HG03442 (cell line): ENCODE results near the gene EP400.
"Not testable (repeated sequence)": the region's sequence is repeated elsewhere in the genome, so short reads cannot be mapped to it uniquely, and the experiment has no call there.

Source experiments
- ATAC-seq: cut with Tn5 transposase; IDR thresholded peaks from one replicate; pipeline ENCODE4 v1.9.1; 2021; ENCODE audit warnings: mild to moderate bottlenecking, moderate library complexity; ENCODE audit not compliant: unreplicated experiment

EP400 gene

DNA sequence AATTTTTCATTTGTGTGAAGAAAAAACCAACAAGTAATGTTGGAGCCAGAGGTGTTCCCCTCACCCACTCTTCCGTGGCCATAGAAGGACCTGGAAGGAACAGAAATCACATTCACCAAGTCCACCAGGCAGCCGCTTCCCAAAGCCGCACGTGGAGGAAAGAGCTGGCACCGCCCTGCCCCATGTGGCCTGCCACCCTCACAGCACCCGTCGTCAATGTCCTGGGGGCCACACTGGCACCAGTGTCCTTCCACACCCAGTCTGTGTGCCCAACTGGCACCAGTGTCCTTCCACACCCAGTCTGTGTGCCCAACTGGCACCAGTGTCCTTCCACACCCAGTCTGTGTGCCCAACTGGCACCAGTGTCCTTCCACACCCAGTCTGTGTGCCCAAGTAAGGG, 130.8 kb downstream of the EP400 start:
- ATAC-seq, result not testable (repeated sequence)

DNA sequence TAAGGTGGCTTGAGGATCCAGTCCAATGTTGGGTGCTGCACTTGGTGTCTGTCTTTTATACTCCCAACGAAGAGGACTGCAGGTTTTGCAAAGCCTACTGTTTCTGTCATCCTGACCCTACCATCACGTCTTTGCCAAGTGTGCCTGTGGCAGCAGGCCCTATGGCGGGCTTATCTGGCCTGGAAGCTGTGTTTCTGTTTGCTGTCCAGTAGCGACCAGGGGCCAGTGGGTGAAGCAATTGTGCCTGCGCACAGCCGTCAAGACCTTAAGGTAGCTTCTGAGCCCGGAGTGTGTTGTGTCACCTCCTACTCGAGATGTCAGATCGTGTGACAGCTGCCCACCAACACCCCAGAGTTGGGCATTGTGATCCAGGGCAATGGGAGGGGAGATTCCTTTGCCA, 131.7 kb downstream of the EP400 start:
- ATAC-seq, result no peak

DNA sequence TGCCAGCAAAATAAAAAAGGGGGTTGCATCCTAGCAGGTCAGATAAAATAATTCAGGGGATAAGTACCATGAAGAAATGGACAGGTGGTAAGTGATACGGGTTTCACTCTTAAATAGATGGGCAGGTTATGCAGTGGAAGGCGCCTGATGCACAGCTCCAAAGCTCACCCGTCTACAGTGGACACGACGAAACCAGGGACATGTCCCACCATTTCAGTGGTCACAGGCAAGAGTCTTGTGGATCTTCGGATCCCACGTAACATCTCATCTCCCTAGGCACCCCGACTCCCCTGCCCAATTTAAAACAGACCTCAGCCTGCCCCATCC, 133.8 kb downstream of the EP400 start:
- ATAC-seq, result no peak

DNA sequence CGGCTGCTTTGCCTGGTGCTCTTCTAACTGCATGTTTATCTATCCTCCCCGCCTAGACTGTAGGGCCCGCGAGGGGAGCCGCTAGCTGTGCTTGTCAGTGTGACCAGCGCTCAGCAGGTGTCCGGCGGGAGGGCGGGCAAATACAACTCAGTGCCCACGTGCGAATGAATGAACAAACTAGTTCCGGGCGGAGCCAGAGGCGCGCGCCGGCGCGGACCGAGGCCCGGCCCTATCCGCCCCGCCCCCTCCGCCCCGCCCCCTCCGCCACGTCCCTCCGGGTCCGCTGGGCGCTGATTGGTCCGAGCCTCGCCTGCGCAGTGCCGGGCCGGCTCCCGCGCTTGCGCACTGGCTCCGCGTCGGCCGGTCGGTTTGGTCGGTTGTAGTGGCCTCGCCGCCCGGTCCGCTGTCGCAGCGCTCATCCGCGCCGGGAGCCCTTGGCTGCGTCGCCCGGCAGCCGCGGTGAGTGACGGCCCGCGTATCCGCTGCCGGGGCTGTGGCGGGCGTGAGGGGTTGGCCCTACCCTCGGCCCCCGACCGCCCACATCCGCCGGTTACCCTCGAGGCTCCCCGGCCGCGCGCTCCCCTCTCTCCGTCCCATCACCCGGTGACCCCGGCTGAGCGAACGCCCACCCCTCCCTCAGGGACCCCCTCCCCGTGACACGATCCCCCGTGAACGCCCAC, 134.3 kb downstream of the EP400 start:
- ATAC-seq, result peak; percentile 83

DNA sequence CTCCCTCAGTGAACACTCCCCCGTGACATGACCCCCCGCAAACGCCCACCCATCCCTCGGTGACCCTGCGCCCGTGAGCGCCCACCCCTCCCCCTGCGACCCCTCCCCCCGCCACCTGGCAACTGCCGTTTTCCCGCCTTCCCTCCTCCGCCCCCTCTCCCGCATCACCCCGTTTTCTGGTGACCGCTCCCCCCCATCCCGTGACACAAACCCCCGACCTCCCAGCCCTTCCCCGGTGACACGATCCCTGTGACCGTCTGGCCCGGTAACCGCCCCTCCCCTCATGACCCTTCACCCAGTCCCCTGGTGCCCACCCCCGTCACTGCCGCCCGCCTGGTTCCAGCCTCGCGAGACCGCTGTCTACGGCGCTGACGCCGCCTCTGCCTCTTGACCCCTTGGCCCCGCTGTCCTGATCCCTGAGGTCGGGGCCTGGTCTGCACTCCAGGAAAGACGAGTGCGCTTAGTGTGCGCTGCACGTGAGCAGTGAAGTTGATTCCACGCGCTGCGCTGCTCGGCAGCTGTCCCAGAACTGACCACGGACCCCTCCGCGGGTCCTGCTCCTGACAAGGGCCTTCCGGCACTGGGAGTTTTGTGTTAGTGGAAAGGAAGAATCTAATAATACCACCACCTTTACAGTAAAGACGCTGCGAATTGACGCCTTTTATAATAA, 135.0 kb downstream of the EP400 start:
- no peak for ATAC-seq

DNA sequence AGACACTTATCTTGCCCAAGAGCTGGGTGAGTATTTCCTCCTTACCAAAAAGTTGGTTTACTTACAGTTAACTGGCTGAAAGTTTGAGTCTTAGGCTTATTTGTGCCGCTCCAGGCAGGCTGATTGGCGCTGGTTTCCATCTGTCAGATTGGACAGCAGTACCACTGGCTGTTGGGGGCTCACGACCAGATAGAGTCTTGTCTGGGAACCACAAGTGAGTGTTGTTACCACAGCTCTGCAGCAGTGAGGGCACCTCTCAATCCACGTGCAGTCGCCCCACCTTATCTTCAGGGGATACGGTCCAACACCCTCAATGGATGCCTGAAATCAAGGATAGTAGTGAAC, 135.5 kb downstream of the EP400 start:
- no peak for ATAC-seq

DNA sequence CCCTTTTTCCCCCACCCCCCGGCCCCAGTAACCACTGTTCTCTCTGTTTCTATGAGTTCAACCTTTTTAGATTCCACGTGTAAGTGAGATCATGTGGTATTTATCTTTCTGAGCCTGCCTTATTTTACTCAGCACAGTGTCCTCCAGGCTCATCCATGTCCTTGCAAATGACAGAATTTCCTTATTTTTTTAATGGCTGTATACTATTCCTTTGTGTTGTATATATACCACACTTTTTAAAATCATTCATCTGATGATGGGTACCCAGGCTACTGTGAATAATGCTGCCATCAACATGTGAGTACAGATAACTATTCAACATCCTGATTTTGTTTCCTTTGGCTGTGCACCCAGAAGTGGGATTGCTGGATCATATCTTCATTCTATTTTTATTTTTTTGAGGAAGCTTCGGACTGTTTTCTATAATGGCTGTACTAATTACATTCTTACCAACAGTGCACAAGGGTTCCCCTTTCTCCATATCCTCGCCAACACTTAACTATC, 139.7 kb downstream of the EP400 start:
- no peak for ATAC-seq

DNA sequence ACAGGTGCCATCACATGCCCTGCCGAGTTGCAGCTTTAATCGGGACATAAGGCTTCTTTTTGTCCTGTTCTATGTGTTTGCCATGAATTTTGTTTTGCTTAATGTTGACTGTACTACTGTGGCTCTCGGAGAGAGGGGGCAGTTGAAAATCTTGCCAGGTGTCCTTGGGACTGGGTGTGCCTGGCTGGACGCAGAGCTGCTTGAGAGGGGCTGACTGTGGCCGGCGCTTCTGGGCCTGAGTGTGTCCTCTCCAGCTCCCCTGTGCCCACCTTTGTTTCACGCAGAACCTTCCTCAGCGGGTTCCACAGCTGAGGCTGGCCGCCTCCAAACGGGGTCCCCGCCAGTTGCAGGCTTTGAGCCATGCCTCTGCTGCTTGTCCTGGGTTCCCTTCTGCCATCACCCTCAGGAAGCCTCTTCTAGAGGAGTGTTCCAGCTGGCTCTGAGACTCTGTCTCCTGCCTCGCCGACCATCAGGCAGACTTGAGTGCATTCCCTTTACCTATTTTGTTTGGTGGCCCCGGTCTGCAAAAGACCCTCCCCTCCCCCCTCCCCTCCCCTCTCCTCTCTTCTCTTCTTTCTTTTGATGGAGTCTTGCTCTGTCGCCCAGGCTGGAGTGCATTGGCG, 144.6 kb downstream of the EP400 start:
- no peak for ATAC-seq

DNA sequence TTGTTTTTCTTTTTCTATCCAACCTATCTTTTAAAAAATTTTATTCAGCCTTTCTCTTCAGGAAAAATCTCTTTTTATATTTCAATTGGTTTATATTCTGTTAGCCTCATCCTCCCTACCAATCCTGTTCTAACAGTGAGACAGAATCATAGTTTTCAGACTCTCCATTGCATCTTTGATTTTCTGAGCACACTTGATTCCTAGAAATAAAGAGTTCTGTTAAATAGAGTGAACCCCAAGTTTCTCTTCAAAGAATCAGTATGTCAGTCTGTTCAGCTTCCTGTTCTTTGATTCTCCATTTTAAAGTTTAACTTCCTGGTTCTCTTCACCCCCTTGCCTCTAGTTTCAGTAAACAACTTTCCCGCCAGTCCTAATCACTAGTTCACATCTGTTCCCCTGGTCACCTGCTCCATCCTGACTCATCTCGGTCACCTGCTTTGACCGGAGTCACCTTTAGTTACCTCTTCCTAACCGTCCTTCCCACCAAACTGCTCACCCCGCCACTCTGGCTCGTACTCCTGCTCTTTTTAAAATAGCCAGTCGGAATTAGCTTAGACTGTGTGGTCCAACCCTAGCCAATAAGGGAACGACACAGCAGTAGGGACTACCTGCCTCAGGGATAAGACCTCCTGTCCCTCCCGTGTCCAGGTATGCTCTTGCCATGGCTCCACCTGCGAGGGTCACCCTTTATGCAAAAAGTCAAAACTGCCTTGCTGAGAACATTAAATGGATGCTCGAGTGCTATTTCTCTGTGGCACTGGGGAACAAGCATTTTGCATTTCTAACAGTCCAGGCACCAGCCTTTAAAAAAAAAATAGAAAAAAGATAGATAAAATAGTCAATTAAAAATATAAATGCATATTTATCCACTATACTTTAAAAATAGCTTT, 146.0 kb downstream of the EP400 start:
- ATAC-seq, result no peak

DNA sequence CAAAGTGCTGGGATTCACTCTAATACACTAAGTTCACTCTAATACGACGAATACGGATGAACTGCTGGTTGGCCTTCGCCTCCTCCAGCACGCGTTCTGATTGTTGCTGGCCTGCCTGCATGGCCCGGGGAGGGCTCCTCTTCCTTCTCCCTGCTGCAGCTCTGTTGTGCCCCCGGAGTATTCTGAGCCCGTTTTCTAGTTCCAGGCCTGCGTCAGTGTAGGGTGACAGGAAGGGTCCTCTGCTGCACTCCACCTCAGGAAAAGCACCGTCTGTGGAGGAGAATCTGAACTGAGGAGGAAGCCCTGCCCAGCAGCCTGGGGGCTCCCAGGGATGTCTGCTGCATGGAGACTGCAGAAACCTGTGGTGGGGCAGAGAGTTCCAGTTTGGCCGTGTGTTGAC, 150.0 kb downstream of the EP400 start:
- ATAC-seq, result no peak

DNA sequence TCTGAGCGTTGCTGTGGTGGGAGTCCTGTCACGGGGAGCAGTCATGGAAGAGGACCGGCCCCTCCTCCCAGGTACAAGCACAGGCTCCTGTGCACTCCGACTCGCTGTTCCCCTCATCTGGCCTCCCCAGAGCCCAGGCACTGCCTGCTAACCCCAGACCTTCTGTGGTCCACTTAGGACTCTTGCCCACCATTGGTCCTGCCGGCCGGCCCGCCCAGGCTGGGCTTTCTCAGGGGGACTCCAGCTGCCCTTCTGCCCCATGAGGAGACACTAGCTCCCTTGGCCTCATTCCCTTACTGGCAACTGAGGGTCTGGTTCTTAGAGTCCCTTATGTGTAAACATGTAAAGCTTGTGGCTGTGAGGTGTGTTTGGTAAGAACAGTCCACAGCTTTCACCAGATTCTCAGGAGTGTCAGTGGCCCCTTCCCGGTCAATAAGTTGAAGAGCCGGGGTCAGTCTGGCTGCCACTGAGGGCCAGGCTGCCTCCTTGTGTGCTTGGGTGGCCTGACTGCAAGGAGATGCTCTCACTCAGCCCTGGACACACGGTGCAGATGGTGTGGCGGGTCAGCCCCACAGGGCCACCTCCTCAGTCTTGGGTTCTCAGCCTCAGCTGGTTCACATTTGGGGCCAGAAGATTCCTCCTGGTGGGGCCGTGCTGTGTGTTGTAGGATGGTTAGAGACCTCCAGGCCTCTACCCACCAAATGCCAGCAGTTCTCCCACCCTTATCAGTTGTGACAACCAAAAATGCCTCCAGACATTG, 150.7 kb downstream of the EP400 start:
- ATAC-seq, result no peak

DNA sequence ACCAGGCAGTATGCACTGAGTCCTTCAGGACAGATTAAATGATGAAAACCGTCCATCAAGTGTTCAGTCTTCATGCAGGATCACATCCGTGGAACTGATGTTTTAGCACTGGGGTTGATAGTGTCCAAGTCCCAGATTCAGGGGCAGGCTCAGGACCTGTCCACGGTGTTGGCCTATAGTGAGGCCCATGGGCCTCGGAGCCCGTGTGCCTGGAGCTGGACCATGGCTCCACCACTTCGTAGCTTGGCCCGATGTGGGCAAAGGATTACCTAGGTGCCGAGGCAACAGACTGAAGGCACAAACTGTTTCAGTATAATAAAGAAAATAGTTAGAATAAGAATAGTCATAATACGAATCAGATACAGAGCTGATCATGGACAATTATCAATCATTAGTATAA, 152.6 kb downstream of the EP400 start:
- no peak for ATAC-seq

DNA sequence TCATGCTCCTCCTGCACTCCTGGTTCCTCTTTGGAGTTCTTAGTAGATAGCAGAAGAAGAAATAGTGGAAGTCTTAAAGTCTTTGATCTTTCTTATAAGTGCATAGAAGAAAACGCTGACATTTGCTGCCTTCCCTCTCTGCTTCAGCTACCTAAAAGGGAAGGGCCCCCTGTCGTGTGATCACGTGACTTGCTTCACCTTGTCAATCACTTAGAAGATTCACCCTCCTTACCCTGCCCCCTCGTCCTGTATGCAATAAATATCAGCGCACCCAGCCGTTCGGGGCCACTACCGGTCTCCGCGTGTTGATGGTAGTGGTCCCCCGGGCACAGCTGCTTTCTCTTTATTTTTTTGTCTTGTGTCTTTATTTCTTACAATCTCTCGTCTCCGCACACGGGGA, 153.3 kb downstream of the EP400 start:
- ATAC-seq, result not testable (repeated sequence)

DNA sequence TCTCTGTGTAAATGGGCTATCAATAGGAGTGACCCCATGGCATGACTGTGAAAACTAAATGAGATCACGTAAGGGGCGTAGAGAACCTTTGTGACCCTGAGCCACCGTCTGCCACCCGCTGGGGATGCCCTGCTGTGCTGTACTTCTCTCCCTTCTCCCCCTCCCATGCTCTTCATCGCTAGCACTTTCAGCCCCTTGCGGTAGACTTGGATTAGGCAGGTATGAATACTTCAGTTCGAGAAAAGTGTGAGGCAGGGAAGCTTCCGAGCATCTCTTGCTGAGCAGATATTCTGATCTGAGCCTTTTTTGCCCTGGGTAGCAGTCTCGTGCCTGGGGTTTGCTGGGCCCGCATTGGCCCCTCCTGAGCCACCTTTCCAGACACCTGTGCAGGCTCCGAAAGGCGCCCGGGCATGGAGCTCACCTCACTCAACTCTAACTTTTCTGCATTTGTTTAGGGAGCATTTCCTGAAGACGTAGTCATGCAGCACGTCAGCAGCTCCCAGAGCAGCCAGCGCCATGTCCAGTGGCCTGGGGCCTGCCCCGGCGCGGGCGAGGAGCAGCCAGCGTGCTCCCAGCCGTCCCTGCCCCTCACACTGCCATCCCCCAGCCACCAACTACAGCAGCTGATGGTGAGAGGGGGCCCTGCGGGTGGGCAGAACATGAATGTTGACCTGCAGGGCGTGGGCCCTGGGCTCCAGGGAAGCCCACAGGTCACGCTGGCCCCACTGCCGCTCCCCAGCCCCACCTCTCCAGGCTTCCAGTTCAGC, 154.0 kb downstream of the EP400 start:
- no peak for ATAC-seq

DNA sequence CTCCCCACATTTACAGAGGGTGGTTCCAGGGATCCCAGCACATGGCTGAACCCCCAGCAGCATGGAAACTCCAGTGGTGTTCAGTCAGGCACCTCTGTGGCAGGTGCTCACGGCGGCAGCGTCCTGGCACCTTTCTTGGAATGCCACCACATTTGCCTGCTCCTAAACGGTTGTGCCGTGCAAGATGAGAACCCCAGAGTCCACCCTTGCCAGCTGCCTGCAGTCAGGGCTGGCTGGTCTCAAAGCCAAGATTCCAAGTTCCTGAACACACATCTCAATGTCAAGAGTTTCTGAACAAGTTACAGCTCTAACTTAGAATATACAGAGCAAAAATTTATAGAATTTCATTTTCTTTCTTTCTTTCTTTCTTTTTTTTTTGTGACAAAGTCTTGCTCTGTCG, 155.7 kb downstream of the EP400 start:
- no peak for ATAC-seq

DNA sequence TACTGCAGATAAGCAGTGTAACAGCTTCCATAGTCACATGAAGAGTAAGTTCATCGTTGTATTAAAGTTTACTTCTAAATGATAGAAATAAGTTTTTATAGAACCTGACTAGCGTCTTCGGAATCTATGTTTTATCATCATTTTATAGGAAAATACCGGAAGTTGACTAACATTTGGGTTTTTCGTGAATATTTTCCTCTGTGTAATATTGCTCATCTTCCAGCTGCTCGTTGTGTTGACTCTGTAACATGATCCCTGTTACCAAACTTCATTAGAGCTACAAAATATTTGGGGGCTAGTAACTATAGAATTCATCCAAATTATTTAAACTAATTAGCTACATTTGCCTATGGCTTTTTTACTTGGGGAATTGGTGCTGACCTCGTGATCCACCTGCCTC, 157.2 kb downstream of the EP400 start:
- no peak for ATAC-seq

DNA sequence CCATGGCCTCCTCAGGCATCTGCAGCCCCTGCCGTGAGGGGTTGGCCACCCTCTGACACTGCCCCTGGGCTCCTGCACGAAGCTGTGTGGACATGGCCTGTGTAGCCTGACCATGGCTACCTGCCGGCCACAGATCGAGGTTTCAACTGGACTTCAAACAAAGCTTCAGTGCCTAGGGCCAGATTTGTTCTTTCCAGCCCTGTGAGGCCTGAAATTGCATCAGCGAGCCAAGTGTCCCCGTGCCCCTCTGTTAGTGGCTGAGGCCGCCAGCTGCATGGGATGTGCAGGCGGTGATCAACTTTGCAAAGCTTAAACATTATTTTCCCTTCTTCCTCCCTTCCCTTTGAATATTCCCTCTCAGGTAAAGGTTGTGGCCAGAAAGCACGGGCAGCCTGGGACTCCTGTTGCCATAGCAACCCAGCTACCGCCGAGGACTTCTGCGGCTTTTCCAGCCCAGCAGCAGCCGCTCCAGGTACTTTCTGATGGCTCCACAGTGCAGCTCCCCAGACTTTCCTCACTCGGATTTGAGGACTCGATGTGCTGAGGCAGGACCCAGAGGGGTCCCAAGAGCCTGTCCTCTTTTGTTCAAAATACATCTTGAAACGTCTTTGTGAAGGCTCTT, 158.6 kb downstream of the EP400 start:
- ATAC-seq, result no peak

DNA sequence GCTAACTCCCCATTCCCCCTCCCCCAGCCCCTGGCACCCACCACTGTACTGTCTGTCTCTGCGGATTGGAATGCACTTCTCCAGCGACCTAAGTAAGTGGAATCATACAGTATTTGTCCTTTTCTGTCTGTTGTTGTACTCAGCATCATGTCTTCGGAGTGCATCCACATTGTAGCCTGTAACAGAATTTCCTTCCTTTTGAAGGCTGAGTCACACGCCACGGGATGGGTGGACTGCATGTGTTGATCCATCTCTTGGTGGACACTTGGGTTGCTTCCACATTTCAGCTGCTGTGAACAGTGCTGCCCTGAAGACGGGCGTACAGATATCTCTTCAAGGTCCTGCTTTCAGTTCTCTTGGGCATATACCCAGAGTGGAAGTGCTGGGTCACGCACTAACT, 160.0 kb downstream of the EP400 start:
- no peak for ATAC-seq

DNA sequence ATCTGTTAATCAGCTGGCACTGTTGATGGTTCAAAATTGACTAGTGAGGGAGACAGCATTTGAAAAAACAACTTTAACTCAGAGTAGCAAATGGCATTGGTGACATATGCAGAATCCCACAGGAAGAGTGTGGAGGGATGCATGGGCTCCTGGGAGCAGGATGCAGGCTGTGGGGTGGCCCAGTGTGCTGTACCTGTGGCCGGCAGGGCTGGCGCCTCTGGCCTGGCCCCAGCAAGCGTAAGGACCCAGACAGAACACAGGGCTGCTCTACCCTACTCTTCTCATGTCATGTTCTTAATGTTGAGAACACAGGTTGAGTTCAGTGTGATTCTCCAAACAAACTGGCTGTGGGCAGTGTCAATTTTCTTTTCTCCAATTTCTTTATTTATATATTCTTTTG, 160.9 kb downstream of the EP400 start:
- no peak for ATAC-seq
